ENCODE measurements around the gene YKT6.

DNA sequence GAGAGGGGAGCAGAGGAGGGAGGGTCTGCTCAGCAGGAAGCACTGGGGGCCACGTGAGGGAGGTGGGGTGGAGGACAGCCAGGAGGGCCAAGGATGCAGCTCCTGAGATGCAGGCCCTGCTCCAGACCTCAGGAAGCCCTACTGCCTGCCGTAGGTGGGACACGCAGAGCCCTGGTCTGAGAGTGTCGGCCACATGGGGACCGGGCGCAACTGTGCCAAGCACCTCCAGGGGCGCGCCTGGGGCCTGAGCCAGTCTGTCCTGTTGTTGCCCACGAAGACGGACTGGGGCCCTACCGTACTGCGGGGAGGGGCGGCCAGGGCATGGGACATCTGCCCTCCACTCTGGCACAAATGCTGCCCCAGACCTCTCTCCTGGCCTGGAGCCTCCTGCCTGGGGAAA lies 31.6 kb downstream of the YKT6 start:
- TF ChIP-seq, protein P1, sequence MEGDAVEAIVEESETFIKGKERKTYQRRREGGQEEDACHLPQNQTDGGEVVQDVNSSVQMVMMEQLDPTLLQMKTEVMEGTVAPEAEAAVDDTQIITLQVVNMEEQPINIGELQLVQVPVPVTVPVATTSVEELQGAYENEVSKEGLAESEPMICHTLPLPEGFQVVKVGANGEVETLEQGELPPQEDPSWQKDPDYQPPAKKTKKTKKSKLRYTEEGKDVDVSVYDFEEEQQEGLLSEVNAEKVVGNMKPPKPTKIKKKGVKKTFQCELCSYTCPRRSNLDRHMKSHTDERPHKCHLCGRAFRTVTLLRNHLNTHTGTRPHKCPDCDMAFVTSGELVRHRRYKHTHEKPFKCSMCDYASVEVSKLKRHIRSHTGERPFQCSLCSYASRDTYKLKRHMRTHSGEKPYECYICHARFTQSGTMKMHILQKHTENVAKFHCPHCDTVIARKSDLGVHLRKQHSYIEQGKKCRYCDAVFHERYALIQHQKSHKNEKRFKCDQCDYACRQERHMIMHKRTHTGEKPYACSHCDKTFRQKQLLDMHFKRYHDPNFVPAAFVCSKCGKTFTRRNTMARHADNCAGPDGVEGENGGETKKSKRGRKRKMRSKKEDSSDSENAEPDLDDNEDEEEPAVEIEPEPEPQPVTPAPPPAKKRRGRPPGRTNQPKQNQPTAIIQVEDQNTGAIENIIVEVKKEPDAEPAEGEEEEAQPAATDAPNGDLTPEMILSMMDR (conservative IDR thresholded peaks at IDR 0.05; ENCODE audit: low read length), result no peak
- no peak for TF ChIP-seq EZH2phosphoT487 (IDR thresholded peaks at IDR 0.05; ENCODE audit: borderline replicate concordance)
